ENCODE measurements around the gene RAD21L1. TPM values are rescaled to one million over a fixed set of nuclear protein-coding genes. Genes with fewer than 3 reads are reported as not detected.

RAD21L1 gene
- total RNA-seq, 4 donors from 2014 or later = 0.39 TPM; not detected in 3

- H3K4me3 ChIP-seq = peak overlapping the region; percentile 26 to 59 (median 32)
- WGBS, 2 donors = 14 to 20% methylated on average over 11 to 19 of the region's 20 CpGs
These were observed 40.0 kb upstream of the RAD21L1 start for GRCh38 chr20:1185790-1186334.

GRCh38 chr20:1186367-1186991 lies 39.4 kb upstream of the RAD21L1 start:
- H3K4me3 ChIP-seq = no peak overlapping the region
- peaks cover 0 to 33% of the 10 kb centered on the region in 2 donors for H3K27me3 ChIP-seq
- H3K27ac ChIP-seq = no peak overlapping the region
- peaks cover 0 to 20% (median 6%) of the 10 kb centered on the region in 4 donors for H3K4me1 ChIP-seq
- no peak for DNase-seq (ENCODE audit: low spot score in 2 of 2)
- TF ChIP-seq CTCF (IDR thresholded peaks at IDR 0.05) (no peak), EP300 (IDR thresholded peaks at IDR 0.05) (no peak), POLR2A (IDR thresholded peaks at IDR 0.05) (no peak)
- WGBS, 2 donors = 79 to 81% methylated on average over 10 to 13 of the region's 13 CpGs
- H3K36me3 ChIP-seq = peaks cover 0 to under 1% (median 0%) of the 10 kb centered on the region in 3 donors
- no peaks in the 10 kb centered on the region for H3K9me3 ChIP-seq

More at GRCh38 chr20:1185790-1186334, 40.0 kb upstream of the RAD21L1 start:
- peaks cover 0 to 6% (median 0%) of the 10 kb centered on the region in 3 donors for H3K36me3 ChIP-seq
- peak overlapping the region in 2 of 4 donors; percentile 34 to 69 for H3K27ac ChIP-seq
- H3K27me3 ChIP-seq = peaks cover 0 to 33% of the 10 kb centered on the region in 2 donors
- DNase-seq (ENCODE audit: low spot score in 2 of 2) = no peak
- H3K4me1 ChIP-seq = peaks cover 0 to 20% (median 6%) of the 10 kb centered on the region in 4 donors
- TF ChIP-seq EP300 (IDR thresholded peaks at IDR 0.05) = no peak
- peak; percentile 22 to 42 (median 30) for TF ChIP-seq CTCF (IDR thresholded peaks at IDR 0.05)
- H3K9me3 ChIP-seq = no peaks in the 10 kb centered on the region

- Histone ChIP-seq H3K4me1 (peaks cover 0 to 20% (median 6%) of the 10 kb centered on the region in 4 donors), H3K4me3 (no peak overlapping the region), H3K9me3 (no peaks in the 10 kb centered on the region), H3K36me3 (no peaks in the 10 kb centered on the region), H3K27me3 (peaks cover 0 to 33% of the 10 kb centered on the region in 2 donors), H3K27ac (no peak overlapping the region)
- WGBS, 2 donors = 64 to 70% methylated on average over 4 of the region's 4 CpGs
- DNase-seq (ENCODE audit: low spot score in 2 of 2) = no peak
- TF ChIP-seq CTCF (IDR thresholded peaks at IDR 0.05) = no peak
- no peak for TF ChIP-seq POLR2A (IDR thresholded peaks at IDR 0.05)
- no peak for TF ChIP-seq EP300 (IDR thresholded peaks at IDR 0.05)
These were observed 38.2 kb upstream of the RAD21L1 start for GRCh38 chr20:1187605-1188171.

DNA sequence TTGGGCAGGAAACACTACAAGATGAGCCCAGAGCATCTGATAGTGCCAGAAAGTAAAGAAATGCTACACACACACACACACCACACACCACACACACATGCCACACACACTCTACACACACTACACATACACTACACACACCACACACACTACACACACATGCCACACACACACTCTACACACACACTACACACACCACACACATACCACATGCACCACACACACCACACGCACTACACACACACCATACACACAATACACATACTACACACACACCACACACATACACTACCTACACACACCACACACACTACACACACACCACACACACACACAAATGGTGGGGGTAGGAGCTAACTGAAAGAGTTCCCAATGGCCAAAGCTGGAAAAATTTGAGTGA lies 37.5 kb upstream of the RAD21L1 start:
- H3K27ac ChIP-seq = no peak overlapping the region
- H3K36me3 ChIP-seq = no peaks in the 10 kb centered on the region
- H3K9me3 ChIP-seq = no peaks in the 10 kb centered on the region
- 90 to 96% methylated on average over 1 of the region's 1 CpG for WGBS, 2 donors
- TF ChIP-seq EP300 (IDR thresholded peaks at IDR 0.05) = no peak
- TF ChIP-seq POLR2A (IDR thresholded peaks at IDR 0.05) = no peak
- no peak for TF ChIP-seq CTCF (IDR thresholded peaks at IDR 0.05)
- peaks cover 0 to 33% of the 10 kb centered on the region in 2 donors for H3K27me3 ChIP-seq
- no peak overlapping the region for H3K4me3 ChIP-seq
- H3K4me1 ChIP-seq = peaks cover 0 to 20% (median 6%) of the 10 kb centered on the region in 4 donors
- no peak for DNase-seq (ENCODE audit: low spot score in 2 of 2)

DNA sequence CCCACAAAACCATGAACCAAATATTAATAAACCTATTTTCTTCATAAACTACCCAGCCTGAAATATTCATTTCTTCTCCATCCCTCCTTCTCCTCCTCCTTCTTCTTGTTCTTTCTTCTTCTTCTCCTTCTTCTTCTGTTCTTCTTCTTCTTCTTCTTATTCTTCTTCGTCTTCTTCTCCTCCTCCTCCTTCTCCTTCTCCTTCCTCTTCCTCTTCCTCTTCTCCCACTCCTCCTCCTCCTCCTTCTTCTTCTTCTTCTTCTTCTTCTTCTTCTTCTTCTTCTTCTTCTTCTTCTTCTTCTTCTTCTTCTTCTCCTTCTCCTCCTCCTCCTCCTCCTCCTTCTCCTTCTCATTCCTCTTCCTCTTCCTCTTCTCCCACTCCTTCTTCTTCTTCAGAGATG lies 36.0 kb upstream of the RAD21L1 start:
- H3K27ac ChIP-seq = no peak overlapping the region
- H3K27me3 ChIP-seq = peaks cover 0 to 24% of the 10 kb centered on the region in 2 donors
- no peak for DNase-seq (ENCODE audit: low spot score in 2 of 2)
- WGBS, 2 donors = 67 to 78% methylated on average over 1 of the region's 1 CpG
- H3K4me1 ChIP-seq = peaks cover 0 to 13% (median 4%) of the 10 kb centered on the region in 4 donors
- TF ChIP-seq EP300 (IDR thresholded peaks at IDR 0.05) = no peak
- TF ChIP-seq POLR2A (IDR thresholded peaks at IDR 0.05) = no peak
- TF ChIP-seq CTCF (IDR thresholded peaks at IDR 0.05) = no peak
- no peak overlapping the region for H3K4me3 ChIP-seq
- H3K9me3 ChIP-seq = no peaks in the 10 kb centered on the region
- no peaks in the 10 kb centered on the region for H3K36me3 ChIP-seq
